NK-92 treated with Interleukin-12 subunit alpha and Interleukin-12 subunit beta, amount 100 ng/mL, for 24 hours (cell line): ENCODE data around the gene MUC21.
A peak's percentile ranks its signal among the peaks of the same experiment; 100 is the strongest.

Source experiments
- DNase-seq: peaks from one replicate; lab custom pipeline; 2025; lab: John Stamatoyannopoulos, UW

MUC21 gene

GRCh38 chr6:30983439-30983838, at the start of gene MUC21:
Gene MUC21 (plus strand): TSS chr6:30983718. CDS start chr6:30983959, 241 bp downstream.
- no peak for DNase-seq

GRCh38 chr6:30935018-30935417, 48.5 kb upstream of the MUC21 start:
- no peak for DNase-seq

GRCh38 chr6:30937265-30937664, 46.3 kb upstream of the MUC21 start:
- DNase-seq, result no peak

DNA sequence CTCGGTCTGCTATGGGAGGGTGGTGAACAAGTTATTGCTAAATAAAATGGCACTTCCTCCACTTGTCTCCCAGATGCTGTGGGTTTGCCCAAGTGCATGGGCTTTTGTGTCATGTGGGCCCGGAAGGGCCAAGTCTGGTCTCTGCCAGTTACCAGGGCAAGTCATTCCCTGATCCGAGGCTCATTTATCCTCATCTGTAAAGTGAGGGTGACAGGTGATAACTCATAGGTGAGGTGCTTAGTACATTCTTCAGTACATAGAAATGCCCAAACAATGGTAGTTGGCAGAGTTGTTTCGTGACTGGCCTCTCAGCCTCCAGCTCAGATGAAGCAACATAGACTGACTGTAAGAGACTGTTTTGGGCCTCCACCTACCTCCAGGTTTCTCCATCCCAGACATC, 44.8 kb upstream of the MUC21 start:
- DNase-seq, result no peak

- no peak for DNase-seq
These were observed 44.0 kb upstream of the MUC21 start for GRCh38 chr6:30939473-30939872.

DNA sequence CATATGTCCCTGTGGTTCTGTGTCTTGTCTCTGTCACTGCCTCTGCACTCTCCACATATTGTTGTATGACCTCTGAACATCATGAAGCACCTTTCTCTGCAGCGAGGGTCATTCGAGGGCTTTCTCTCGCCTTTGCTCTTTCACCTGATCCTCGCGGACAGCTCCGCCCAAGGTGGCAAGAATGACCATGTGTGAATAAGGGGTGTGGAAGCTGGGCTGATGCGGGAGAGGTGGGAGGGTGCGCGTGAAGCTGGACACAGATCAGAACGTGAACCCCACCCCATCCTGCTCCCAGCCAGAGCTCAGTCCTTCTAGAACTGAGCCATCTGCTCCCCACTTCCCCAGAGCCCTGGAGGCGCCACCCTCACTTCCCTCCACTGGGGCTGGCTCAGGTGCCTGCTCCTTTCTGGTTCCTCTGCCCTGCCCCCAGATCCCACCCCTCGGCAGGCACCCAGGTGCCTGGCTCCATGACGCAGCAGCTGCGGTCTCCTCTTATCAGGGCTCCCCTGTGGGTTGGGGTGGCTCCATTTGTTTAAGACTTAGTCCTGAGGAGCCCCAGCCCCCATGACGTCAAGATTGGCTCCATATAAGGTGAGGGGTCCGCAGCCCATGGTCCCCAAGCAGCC, 43.0 kb upstream of the MUC21 start, which contains the start of gene MUCL3:
MUCL3 (plus strand) TSS at position 613 of the 626 bp plus-strand sequence. CDS start 27 bp downstream, outside the sequence.
- no peak for DNase-seq

- no peak for DNase-seq
These were observed 41.0 kb upstream of the MUC21 start for GRCh38 chr6:30942338-30943060.

DNA sequence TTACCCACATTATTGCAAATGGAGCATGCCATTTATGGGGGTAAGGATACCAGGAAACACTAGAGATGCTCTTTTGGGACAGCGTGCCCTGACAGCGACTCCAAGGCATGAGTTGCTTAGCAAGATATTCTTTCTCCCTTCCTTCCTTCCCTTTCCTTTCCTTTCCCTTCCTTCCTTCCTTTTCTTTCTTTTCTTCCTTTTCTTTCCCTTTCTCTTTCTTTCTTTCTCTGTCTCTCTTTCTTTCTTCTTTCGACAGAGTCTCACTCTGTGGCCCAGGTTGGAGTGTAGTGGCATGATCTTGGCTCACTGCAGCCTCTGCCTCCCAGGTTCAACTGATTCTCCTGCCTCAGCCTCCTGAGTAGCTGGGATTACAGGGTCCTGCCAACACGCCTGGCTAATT, 39.5 kb upstream of the MUC21 start:
- DNase-seq, result no peak

DNA sequence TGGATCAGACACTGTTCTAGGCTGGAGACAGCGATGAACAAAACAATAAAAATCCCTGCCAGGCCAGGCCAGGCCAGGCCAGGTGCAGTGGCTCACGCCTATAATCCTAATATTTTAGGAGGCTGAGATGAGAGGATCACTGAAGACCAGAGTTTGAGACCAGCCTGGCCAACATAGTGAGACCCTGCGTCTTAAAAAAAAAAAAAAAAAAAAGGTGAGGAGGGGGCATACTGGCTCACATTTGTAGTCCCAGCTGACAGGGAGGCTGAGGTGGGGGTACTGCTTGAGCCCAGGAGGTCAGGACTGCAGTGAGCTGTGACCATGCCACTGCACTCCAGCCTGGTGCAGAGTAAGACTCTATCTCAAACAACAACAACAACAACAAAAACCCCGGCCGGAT, 38.2 kb upstream of the MUC21 start:
- DNase-seq, result no peak

- no peak for DNase-seq
These were observed 36.3 kb upstream of the MUC21 start for GRCh38 chr6:30947231-30947630.

DNA sequence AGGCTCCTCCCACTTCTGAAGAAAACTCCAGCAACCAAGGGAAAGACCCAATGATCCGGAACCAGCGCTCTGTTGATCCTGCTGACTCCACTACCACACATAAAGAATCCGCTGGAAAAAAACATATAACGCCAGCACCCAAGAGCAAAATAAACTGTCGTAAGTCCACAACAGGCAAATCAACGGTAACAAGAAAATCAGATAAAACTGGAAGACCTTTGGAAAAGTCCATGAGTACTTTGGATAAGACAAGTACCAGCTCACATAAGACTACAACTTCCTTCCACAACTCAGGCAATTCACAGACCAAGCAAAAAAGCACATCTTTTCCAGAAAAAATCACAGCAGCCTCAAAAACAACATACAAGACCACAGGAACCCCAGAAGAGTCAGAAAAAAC, 34.7 kb upstream of the MUC21 start:
- no peak for DNase-seq

GRCh38 chr6:30951907-30952469, 31.5 kb upstream of the MUC21 start:
- no peak for DNase-seq

GRCh38 chr6:30954631-30955366, 28.7 kb upstream of the MUC21 start:
- DNase-seq, result no peak

DNA sequence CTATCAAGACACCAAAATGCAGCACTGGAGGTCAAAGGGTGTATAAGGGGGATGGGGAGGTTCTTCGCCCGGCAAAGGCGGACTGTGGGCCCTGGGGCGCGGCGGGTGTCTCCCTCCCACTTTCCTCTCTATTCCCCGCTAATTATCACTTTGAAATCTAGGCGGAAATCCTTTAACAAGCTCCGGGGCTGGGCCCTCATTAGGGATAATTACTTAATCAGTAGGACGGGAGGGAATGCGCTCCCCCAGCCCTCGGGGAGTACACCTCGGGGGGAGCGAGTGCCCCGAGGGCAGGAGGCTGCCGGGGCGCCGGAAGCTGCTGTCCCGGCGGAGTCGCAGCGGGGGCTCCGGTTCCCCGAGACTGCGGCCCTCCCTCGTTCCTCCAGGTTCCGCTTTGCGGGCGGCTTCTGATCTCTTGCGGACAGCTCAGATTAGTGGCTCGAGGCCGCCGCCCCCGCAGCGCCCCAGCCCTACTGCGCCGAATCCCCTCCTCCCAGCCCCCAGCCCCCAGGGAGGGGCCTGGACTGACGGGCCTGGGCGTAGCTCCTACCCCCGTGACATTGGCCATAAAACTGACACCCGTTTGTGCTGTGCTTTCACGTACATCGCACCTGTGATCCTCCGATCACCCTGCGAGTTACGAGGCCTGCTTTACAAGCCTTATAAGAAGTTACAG, 28.0 kb upstream of the MUC21 start:
- no peak for DNase-seq

DNA sequence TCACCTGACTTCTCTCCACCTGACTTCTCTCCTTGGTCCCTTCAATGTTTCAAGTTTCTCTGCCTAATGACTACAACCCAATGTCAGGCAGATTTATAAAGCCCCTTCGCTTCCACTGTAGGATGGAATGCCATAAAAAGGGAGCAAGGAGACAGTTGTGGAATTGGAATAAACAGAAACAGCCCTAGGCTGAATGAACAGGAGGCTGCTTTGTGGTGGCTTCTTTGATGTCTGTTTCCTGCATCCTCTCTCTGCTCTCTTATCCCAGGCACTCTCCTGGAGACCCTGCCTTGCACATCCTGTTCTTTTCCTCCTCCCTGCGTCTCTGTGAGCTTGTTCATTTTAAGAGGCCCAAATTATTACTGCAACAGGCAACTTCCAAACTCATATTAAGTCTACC, 25.8 kb upstream of the MUC21 start:
- DNase-seq, result no peak

DNA sequence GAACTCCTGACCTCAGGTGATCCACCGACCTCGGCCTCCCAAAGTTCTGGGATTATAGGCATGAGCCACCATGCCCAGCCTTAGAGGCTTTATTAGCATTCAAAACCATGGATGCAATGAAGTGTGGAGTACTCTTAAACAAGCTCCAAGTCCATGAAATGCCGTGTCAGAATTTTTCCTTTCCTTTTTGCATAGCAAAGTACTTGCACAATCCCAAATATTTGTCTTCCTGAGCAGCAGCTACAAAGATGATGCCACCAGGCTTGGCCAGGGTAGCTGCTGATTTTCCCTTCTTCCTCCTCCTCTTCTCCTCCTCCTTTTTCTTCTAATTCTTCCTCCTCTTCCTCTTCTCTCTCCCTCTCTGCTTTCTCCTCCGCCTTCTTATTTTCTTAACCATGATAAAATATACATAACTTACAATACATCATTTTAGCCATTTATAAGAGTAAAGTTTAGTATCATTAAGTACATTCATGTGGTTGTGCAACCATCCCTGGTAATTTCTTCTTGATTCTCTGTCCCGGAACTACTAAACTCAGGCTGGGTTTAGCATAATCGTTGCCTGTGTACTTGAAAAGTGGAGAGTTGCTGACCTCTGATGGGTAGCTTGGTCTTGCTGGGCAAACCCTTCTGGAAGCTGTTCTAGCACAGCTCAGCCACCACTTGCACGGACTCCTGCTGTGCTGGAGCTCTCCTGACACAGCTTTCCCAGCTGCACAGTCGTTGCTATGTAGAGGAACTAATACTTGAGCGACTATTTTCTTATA, 22.4 kb upstream of the MUC21 start:
- no peak for DNase-seq

DNA sequence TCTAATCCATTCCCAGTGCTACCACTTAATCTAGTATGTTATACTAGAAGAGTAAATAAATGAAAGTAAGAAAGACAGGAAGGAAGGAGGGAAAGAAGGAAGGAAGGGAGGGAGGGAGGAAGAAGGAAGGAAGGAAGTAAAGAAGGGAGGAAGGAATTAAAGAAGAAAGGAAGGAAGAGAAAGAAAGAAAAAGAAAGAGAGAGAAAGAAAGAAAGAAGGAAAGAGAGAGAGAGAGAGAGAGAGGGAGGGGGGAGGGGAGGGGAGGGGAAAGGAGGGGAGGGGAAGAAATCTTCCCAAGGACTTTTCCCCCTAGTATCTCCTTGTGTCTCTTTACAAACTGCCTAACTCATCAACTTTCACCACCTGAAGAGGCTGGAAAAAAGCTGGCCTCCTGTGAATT, 20.8 kb upstream of the MUC21 start:
- DNase-seq, result no peak

DNA sequence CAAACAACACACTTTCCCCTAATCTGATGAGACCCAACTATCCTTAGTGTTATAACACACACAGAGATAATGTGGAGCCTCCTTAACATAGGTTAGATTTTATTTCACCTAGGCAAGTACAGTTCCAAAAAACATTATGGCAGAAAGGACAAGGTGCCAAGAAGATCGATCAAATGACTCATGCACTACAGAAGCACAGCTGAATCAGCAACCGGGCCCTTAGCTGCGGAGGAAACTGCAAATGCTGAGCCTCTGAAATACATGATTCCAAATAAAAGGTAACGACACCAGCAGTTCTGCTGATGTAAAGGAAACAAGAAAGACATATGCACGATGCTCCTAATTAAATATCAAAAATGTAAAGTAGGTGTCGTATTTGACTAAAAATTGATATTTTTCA, 19.9 kb upstream of the MUC21 start:
- no peak for DNase-seq

DNA sequence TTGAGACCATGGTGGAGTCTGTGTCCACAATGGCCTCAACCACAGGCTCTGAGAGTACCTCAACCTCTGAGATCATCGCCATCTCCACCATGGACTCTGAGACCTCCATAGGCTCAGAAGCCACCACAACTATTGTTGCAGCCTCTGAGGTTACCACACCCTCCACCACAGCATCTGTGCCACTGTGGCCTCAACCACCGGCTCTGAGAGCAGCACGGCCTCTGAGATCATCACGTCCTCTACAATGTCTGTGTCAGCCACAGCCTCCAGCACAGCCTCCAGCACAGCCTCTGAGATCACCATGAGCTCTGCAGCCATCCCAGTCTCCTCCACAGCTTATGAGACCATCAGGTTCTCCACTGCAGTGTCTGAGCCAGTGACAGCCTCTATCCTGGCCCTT, 19.4 kb upstream of the MUC21 start:
- peak; percentile 26 for DNase-seq

- DNase-seq, result no peak
These were observed 18.3 kb upstream of the MUC21 start for GRCh38 chr6:30965140-30965601.

GRCh38 chr6:30966154-30966553, 17.4 kb upstream of the MUC21 start:
- DNase-seq, result no peak
